ENCODE measurements around the gene SCAF8. TPM values are rescaled to one million over a fixed set of nuclear protein-coding genes. Genes with fewer than 3 reads are reported as not detected.

Gene SCAF8
- total RNA-seq, 4 donors from 2014 or later, result 33.8 to 49.3 (median 41.7) TPM

- H3K27me3 ChIP-seq, result no peaks in the 10 kb centered on the region
- H3K36me3 ChIP-seq, result no peaks in the 10 kb centered on the region
- no peak overlapping the region for H3K27ac ChIP-seq
- intact Hi-C loops (cut with DNase I; ENCODE audit: low total_unique reads) (no loop called here), in situ Hi-C loops (cut with MboI; ENCODE audit: low sequenced_read_pairs in 4 of 4) (no loop called here)
- H3K9me3 ChIP-seq, result no peaks in the 10 kb centered on the region
- H3K4me3 ChIP-seq, result no peak overlapping the region
- no peak for DNase-seq
- no peaks in the 10 kb centered on the region for H3K4me1 ChIP-seq
- ATAC-seq, result no peak
- TF ChIP-seq, protein P1, sequence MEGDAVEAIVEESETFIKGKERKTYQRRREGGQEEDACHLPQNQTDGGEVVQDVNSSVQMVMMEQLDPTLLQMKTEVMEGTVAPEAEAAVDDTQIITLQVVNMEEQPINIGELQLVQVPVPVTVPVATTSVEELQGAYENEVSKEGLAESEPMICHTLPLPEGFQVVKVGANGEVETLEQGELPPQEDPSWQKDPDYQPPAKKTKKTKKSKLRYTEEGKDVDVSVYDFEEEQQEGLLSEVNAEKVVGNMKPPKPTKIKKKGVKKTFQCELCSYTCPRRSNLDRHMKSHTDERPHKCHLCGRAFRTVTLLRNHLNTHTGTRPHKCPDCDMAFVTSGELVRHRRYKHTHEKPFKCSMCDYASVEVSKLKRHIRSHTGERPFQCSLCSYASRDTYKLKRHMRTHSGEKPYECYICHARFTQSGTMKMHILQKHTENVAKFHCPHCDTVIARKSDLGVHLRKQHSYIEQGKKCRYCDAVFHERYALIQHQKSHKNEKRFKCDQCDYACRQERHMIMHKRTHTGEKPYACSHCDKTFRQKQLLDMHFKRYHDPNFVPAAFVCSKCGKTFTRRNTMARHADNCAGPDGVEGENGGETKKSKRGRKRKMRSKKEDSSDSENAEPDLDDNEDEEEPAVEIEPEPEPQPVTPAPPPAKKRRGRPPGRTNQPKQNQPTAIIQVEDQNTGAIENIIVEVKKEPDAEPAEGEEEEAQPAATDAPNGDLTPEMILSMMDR (IDR thresholded peaks at IDR 0.05 in 4 of 5, conservative IDR thresholded peaks at IDR 0.05 in 1 of 5), result no peak
- TF ChIP-seq POLR2A (IDR thresholded peaks at IDR 0.05), result no peak
These were observed 128.6 kb downstream of the SCAF8 start for GRCh38 chr6:154861825-154862224.

GRCh38 chr6:154862536-154862935, 129.3 kb downstream of the SCAF8 start:
- H3K27ac ChIP-seq, result no peak overlapping the region
- in situ Hi-C loops (cut with MboI; ENCODE audit: low sequenced_read_pairs in 4 of 4) (no loop called here), intact Hi-C loops (cut with DNase I; ENCODE audit: low total_unique reads) (no loop called here)
- H3K36me3 ChIP-seq, result no peaks in the 10 kb centered on the region
- H3K4me1 ChIP-seq, result no peaks in the 10 kb centered on the region
- no peak for ATAC-seq
- H3K27me3 ChIP-seq, result no peaks in the 10 kb centered on the region
- no peaks in the 10 kb centered on the region for H3K9me3 ChIP-seq
- TF ChIP-seq POLR2A (IDR thresholded peaks at IDR 0.05), result no peak
- TF ChIP-seq, protein P1 (IDR thresholded peaks at IDR 0.05 in 4 of 5, conservative IDR thresholded peaks at IDR 0.05 in 1 of 5), result no peak
- DNase-seq, result no peak
- no peak overlapping the region for H3K4me3 ChIP-seq

DNA sequence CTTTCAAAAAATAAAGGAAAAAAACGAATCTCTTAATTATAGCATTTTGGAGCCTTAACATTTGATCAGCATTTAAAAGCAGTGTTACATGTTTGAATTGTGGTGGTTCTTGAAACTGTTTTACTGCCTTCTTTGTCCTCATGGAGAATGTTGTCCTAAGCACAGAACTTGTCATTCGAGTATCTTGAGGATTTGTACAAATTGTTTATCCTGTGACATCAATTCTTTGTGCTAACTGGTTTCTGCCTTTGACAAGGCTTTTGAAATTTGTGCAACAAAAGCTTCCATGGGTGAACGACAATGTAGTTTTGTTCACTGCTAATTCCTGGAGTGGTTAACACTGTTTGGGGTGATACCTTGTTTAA, 130.8 kb downstream of the SCAF8 start:
- Histone ChIP-seq H3K36me3 (no peaks in the 10 kb centered on the region), H3K4me3 (no peak overlapping the region), H3K27ac (no peak overlapping the region), H3K4me1 (no peaks in the 10 kb centered on the region), H3K27me3 (no peaks in the 10 kb centered on the region), H3K9me3 (no peaks in the 10 kb centered on the region)
- in situ Hi-C loops (cut with MboI; ENCODE audit: low sequenced_read_pairs in 4 of 4), result no loop called here
- ATAC-seq (no peak), DNase-seq (no peak)
- intact Hi-C loops (cut with DNase I; ENCODE audit: low total_unique reads), result no loop called here
- no peak for TF ChIP-seq POLR2A (IDR thresholded peaks at IDR 0.05)
- TF ChIP-seq, protein P1 (IDR thresholded peaks at IDR 0.05 in 4 of 5, conservative IDR thresholded peaks at IDR 0.05 in 1 of 5), result no peak

DNA sequence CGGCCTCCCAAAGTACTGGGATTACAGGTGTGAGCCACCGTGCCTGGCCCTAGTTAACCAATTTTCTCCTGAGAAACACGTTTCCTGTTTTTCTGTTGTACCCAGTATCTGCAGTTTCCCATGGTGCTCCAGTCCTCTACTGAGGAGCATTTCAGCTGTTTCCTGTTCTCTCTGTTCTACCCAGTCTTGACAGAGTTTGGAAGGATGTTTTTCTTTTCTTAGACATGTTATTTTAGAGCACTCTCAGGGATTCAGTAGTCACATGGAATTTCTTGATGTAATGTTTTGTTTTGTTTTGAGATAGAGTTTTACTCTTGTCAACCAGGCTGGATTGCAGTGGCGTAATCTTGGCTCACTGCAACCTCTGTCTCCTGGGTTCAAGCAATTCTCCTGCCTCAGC, 132.1 kb downstream of the SCAF8 start:
- no peak for DNase-seq
- no peaks in the 10 kb centered on the region for H3K36me3 ChIP-seq
- in situ Hi-C loops (cut with MboI; ENCODE audit: low sequenced_read_pairs in 4 of 4) (no loop called here), intact Hi-C loops (cut with DNase I; ENCODE audit: low total_unique reads) (no loop called here)
- no peak for TF ChIP-seq POLR2A (IDR thresholded peaks at IDR 0.05)
- TF ChIP-seq, protein P1 (IDR thresholded peaks at IDR 0.05 in 4 of 5, conservative IDR thresholded peaks at IDR 0.05 in 1 of 5), result no peak
- H3K9me3 ChIP-seq, result no peaks in the 10 kb centered on the region
- no peaks in the 10 kb centered on the region for H3K27me3 ChIP-seq
- no peak overlapping the region for H3K4me3 ChIP-seq
- no peaks in the 10 kb centered on the region for H3K4me1 ChIP-seq
- no peak for ATAC-seq
- no peak overlapping the region for H3K27ac ChIP-seq

GRCh38 chr6:154868143-154868594, 135.0 kb downstream of the SCAF8 start:
- no peak overlapping the region for H3K4me3 ChIP-seq
- no peak for TF ChIP-seq POLR2A (IDR thresholded peaks at IDR 0.05)
- TF ChIP-seq, protein P1 (IDR thresholded peaks at IDR 0.05 in 4 of 5, conservative IDR thresholded peaks at IDR 0.05 in 1 of 5), result peak; percentile 40 to 71 (median 61)
- intact Hi-C loops (cut with DNase I; ENCODE audit: low total_unique reads), result loop anchor here (2.0 kb wide), 1 partner anchor 307 kb away; no protein-coding TSS in a partner anchor
- H3K27me3 ChIP-seq, result no peaks in the 10 kb centered on the region
- in situ Hi-C loops (cut with MboI; ENCODE audit: low sequenced_read_pairs in 4 of 4), result no loop called here
- no peak overlapping the region for H3K27ac ChIP-seq
- no peaks in the 10 kb centered on the region for H3K9me3 ChIP-seq
- DNase-seq, result no peak
- H3K4me1 ChIP-seq, result peaks cover 5 to 7% of the 10 kb centered on the region in 2 donors
- no peaks in the 10 kb centered on the region for H3K36me3 ChIP-seq
- ATAC-seq, result peak; percentile 59 to 61

All from gastrocnemius medialis (tissue), 4 donors.